SK-N-SH (cell line): ENCODE results near the gene GUCD1. TPM values are rescaled to one million over a fixed set of nuclear protein-coding genes. Genes with fewer than 3 reads are reported as not detected.

Experiments
- CTCF ChIA-PET: fragments of 300-600, 350-600 bp; formaldehyde crosslinking; extraction: SDS; loops from one replicate; lab custom pipeline; 2021; lab: Yijun Ruan, JAX
- POLR2A ChIA-PET: fragments of 350-600 bp; sonication (Branson Sonifier 250); formaldehyde crosslinking; extraction: SDS; loops from one replicate; lab custom pipeline; 2020; ENCODE audit warnings: antibody characterized with exemption, inconsistent platforms; lab: Yijun Ruan, JAX
- DNase-seq: peaks from one replicate; pipeline ENCODE4 v3.0.0; 2012
- H2AFZ ChIP-seq: fragments of 200-600 bp; sonication (generic); 2 replicates; pipeline ENCODE4 v1.8.1; 2016; ENCODE audit warnings: antibody characterized with exemption, mild to moderate bottlenecking, low read depth
- H3F3A ChIP-seq: fragments of 200-600 bp; sonication (generic); replicated peaks from 2 replicates; pipeline ENCODE3; 2016; ENCODE audit warnings: antibody characterized with exemption, mild to moderate bottlenecking; ENCODE audit not compliant: insufficient read depth
- H3K27ac ChIP-seq, 2 experiments: fragments of 200-500 bp in 1 of 2; fragments of 200-600 bp in 1 of 2; sonication (Bioruptor generic) in 1 of 2; sonication (generic), shearing (Covaris generic) in 1 of 2; 2 replicates each; pipeline versions ENCODE4 v1.5.1 to v1.6.1; 2014 to 2016; ENCODE audit warnings: low read depth in 2 of 2, inconsistent platforms in 1 of 2, low read length in 1 of 2, mild to moderate bottlenecking in 1 of 2, mixed read lengths in 1 of 2
- H3K27me3 ChIP-seq: fragments of 200-600 bp; sonication (generic), shearing (Covaris generic); 2 replicates; pipeline ENCODE4 v1.6.1; 2016; ENCODE audit warnings: mixed run types; ENCODE audit not compliant: insufficient read depth
- H3K36me3 ChIP-seq, 2 experiments: fragments of 200-500 bp in 1 of 2; fragments of 200-600 bp in 1 of 2; sonication (Bioruptor generic) in 1 of 2; sonication (generic) in 1 of 2; replicated peaks in 1 of 2; 2 replicates each; pipeline versions ENCODE3 to v1.5.1; 2014 to 2016; ENCODE audit warnings: low read length in 1 of 2, mild to moderate bottlenecking in 1 of 2; ENCODE audit not compliant: insufficient read depth in 2 of 2, control insufficient read depth in 1 of 2
- H3K4me1 ChIP-seq, 2 experiments: fragments of 200-500 bp in 1 of 2; fragments of 200-600 bp in 1 of 2; sonication (Bioruptor generic) in 1 of 2; sonication (generic), shearing (Covaris generic) in 1 of 2; 2 replicates each; pipeline versions ENCODE4 v1.5.1 to v1.6.1; 2014 to 2016; ENCODE audit warnings: low read depth in 1 of 2, low read length in 1 of 2, mixed run types in 1 of 2; ENCODE audit not compliant: insufficient read depth in 2 of 2, control insufficient read depth in 1 of 2
- H3K4me2 ChIP-seq: fragments of 200-600 bp; sonication (generic), shearing (Covaris generic); 2 replicates; pipeline ENCODE4 v1.6.1; 2017; ENCODE audit warnings: mixed run types
- H3K4me3 ChIP-seq, 2 experiments: fragments of 200-500 bp in 1 of 2; fragments of 200-600 bp in 1 of 2; sonication (Bioruptor generic) in 1 of 2; sonication (generic), shearing (Covaris generic) in 1 of 2; 2 replicates each; pipeline versions ENCODE4 v1.5.1 to v1.8.1; 2014 to 2016; ENCODE audit warnings: low read depth in 2 of 2, inconsistent platforms in 1 of 2, low read length in 1 of 2, mild to moderate bottlenecking in 1 of 2, mixed read lengths in 1 of 2, moderate library complexity in 1 of 2
- H3K79me2 ChIP-seq: fragments of 200-600 bp; sonication (generic); 2 replicates; pipeline ENCODE4 v1.8.1; 2017; ENCODE audit warnings: mild to moderate bottlenecking; ENCODE audit not compliant: insufficient read depth
- H3K9ac ChIP-seq: fragments of 200-600 bp; sonication (generic); 2 replicates; pipeline ENCODE4 v1.6.1; 2017; ENCODE audit warnings: mixed run types
- H3K9me2 ChIP-seq: fragments of 200-600 bp; sonication (generic); 2 replicates; pipeline ENCODE4 v1.6.1; 2017; ENCODE audit warnings: mixed run types
- H3K9me3 ChIP-seq: fragments of 200-600 bp; sonication (generic); 2 replicates; pipeline ENCODE4 v1.6.1; 2017; ENCODE audit warnings: mixed run types, mild to moderate bottlenecking, moderate library complexity
- H4K20me1 ChIP-seq: fragments of 200-600 bp; sonication (generic); 2 replicates; pipeline ENCODE4 v1.6.1; 2017; ENCODE audit warnings: mild to moderate bottlenecking, mixed run types; ENCODE audit not compliant: insufficient read depth
- JUND ChIP-seq: IDR thresholded peaks from 2 replicates; pipeline ENCODE4 v1.4.0; 2012
- MEF2A ChIP-seq: IDR thresholded peaks from 2 replicates; pipeline ENCODE4 v1.4.0; 2012; ENCODE audit warnings: low read depth, borderline replicate concordance
- NFIC ChIP-seq: IDR thresholded peaks from 2 replicates; pipeline ENCODE4 v1.4.0; 2012; ENCODE audit warnings: borderline replicate concordance
- NRF1 ChIP-seq: IDR thresholded peaks from 2 replicates; pipeline ENCODE4 v1.6.1; 2012; ENCODE audit warnings: low read depth, mild to moderate bottlenecking, low read length
- RAD21 ChIP-seq: IDR thresholded peaks from 2 replicates; pipeline ENCODE4 v1.6.1; 2012; ENCODE audit warnings: mild to moderate bottlenecking, low read length
- RFX5 ChIP-seq: IDR thresholded peaks from 2 replicates; pipeline ENCODE4 v1.6.1; 2012; ENCODE audit warnings: mild to moderate bottlenecking, improper control_type of control experiment, low read length
- TAF1 ChIP-seq: IDR thresholded peaks from 2 replicates; pipeline ENCODE4 v1.6.1; 2012; ENCODE audit warnings: low read depth, mild to moderate bottlenecking, low read length, moderate library complexity, borderline replicate concordance
- USF2 ChIP-seq: fragments of 150-350 bp; IDR thresholded peaks from 2 replicates; pipeline ENCODE4 v1.6.1; 2017; ENCODE audit warnings: antibody characterized with exemption, low read length, low read depth, borderline replicate concordance
- YY1 ChIP-seq: IDR thresholded peaks from 2 replicates; pipeline ENCODE4 v1.4.0; 2012; ENCODE audit warnings: low read depth, mild to moderate bottlenecking
- WGBS: methylation state at CpG from one replicate; pipeline ENCODE4 v1.1.6; 2017; ENCODE audit warnings: low lambda C conversion rate; 5-methylcytosine and 5-hydroxymethylcytosine counted together
- polyA plus RNA-seq, 3 experiments: library from polyadenylated mRNA; depleted of rRNA; stranded (reverse); fragments of >200 nt; gene quantifications; 2 replicates each; pipeline ENCODE4 v1.2.3, GENCODE V29; 2012
- TF ChIP-seq, protein P1 (sequence below): IDR thresholded peaks from 2 replicates; pipeline ENCODE4 v1.4.0; 2012; ENCODE audit warnings: low read depth
- TF ChIP-seq, protein P2 (sequence below): IDR thresholded peaks from 2 replicates; pipeline ENCODE4 v1.4.0; 2012; ENCODE audit warnings: low read depth, borderline replicate concordance

Gene GUCD1
- polyA plus RNA-seq, 1 of the 3 experiments (the other 2 are of a cell fraction), result 71.0 TPM

DNA sequence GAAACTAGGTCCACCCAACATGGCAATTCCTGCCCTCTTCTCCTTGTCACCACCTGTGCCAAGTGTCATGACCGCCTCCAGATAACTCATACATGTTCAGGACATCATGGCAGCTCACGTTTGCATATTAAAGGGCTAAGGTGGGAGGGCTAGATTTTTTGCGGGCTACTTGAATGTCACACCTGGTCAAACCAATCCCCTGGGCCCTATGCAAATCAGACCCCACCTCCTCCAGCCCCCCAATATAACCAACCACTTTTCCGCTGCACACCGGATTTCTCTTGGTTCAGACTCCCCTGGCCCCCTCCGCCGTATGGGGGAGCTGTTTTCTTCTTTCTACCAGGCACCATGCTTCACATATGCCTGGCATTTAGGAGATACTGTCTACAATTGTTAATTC, 47.2 kb downstream of the GUCD1 start:
- 97% methylated on average over 7 of the region's 7 CpGs for WGBS
- CTCF ChIA-PET, result interaction anchor here (0.9 to 1.2 kb wide), 4 partner anchors 14 to 183 kb away, joined by 3 read pairs; no protein-coding TSS in a partner anchor
- Histone ChIP-seq H3K9me3 (no peaks in the 10 kb centered on the region), H3K27ac (no peak overlapping the region), H3K27me3 (no peaks in the 10 kb centered on the region), H3K9ac (no peak overlapping the region), H3K4me2 (no peak overlapping the region), H3K4me3 (no peak overlapping the region), H2AFZ (no peak overlapping the region), H3K4me1 (no peaks in the 10 kb centered on the region; a peak in 1 of 4 replicates), H4K20me1 (no peaks in the 10 kb centered on the region), H3K9me2 (no peaks in the 10 kb centered on the region), H3K79me2 (no peaks in the 10 kb centered on the region), H3K36me3 (no peaks in the 10 kb centered on the region), H3F3A (peaks cover 4% of the 10 kb centered on the region)
- POLR2A ChIA-PET, result no interaction called here
- no peak for DNase-seq
- TF ChIP-seq, protein P1, sequence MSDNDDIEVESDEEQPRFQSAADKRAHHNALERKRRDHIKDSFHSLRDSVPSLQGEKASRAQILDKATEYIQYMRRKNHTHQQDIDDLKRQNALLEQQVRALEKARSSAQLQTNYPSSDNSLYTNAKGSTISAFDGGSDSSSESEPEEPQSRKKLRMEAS, result no peak
- TF ChIP-seq, protein P2, sequence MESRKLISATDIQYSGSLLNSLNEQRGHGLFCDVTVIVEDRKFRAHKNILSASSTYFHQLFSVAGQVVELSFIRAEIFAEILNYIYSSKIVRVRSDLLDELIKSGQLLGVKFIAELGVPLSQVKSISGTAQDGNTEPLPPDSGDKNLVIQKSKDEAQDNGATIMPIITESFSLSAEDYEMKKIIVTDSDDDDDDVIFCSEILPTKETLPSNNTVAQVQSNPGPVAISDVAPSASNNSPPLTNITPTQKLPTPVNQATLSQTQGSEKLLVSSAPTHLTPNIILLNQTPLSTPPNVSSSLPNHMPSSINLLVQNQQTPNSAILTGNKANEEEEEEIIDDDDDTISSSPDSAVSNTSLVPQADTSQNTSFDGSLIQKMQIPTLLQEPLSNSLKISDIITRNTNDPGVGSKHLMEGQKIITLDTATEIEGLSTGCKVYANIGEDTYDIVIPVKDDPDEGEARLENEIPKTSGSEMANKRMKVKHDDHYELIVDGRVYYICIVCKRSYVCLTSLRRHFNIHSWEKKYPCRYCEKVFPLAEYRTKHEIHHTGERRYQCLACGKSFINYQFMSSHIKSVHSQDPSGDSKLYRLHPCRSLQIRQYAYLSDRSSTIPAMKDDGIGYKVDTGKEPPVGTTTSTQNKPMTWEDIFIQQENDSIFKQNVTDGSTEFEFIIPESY, result no peak
- TF ChIP-seq JUND (no peak), RAD21 (no peak)

DNA sequence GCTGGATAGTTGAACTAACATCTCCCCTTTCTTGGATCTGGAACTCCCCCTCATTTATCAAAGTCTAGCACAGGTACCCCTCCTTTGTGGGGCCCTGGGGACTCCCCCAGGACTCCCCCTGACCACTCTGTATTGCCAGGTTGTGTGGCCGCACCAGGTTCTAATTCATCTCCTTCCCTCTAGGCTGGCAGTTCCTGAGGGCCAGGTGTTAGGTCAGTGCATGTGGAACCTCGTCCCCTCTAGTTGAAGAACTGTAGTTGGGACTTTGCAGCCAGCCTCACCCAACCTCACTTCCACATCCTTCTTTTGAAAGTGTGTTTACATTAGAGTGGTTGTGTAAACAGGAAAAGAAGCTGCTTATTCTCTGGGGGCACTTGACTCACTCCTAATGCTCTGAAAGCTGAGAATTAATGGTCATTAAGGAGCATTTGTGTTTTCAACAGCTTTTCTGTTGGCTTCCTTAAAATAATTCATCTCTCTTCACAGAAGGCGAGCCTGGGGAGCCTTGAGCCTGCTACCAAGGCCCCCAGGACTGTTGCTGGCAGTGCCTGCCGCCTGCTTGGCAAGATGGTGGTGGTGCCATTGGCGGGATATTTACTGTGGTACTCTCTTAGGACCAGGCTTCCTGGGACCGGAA, 48.0 kb downstream of the GUCD1 start:
- POLR2A ChIA-PET, result no interaction called here
- Histone ChIP-seq H4K20me1 (no peaks in the 10 kb centered on the region), H3K27me3 (no peaks in the 10 kb centered on the region), H3F3A (peaks cover 4% of the 10 kb centered on the region), H3K4me2 (no peak overlapping the region), H3K9me3 (no peaks in the 10 kb centered on the region), H3K9me2 (no peaks in the 10 kb centered on the region), H3K27ac (no peak overlapping the region), H2AFZ (no peak overlapping the region), H3K4me3 (no peak overlapping the region), H3K9ac (no peak overlapping the region), H3K4me1 (peaks cover 0 to 2% of the 10 kb centered on the region in 2 experiments; a peak in 1 of 4 replicates), H3K79me2 (no peaks in the 10 kb centered on the region), H3K36me3 (no peaks in the 10 kb centered on the region)
- DNase-seq, result no peak
- TF ChIP-seq USF2 (no peak), NFIC (no peak), NRF1 (no peak), TAF1 (no peak), MEF2A (no peak), RFX5 (no peak), YY1 (no peak)
- TF ChIP-seq, protein P1, result no peak
- CTCF ChIA-PET, result interaction anchor here (0.9 to 1.2 kb wide), 3 partner anchors 69 to 317 kb away, joined by 3 read pairs; no protein-coding TSS in a partner anchor
- WGBS, result 87% methylated on average over 6 of the region's 6 CpGs
